ENCODE results near the gene SCFD2. TPM values are rescaled to one million over a fixed set of nuclear protein-coding genes. Genes with fewer than 3 reads are reported as not detected.

Gene SCFD2
- total and polyA plus RNA-seq, 9 donors = 9.4 to 14.8 (median 11.3) TPM

- DNase-seq = no peak
- Histone ChIP-seq H3K27me3 (ENCODE audit: control insufficient read depth, insufficient read depth, low read length) (peaks cover 13% of the 10 kb centered on the region), H3K4me1 (ENCODE audit: control insufficient read depth, insufficient read depth, low read length) (peaks cover 7% of the 10 kb centered on the region), H3K4me3 (ENCODE audit: low read length) (no peak overlapping the region), H3K27ac (ENCODE audit: low read length) (no peak overlapping the region), H3K9me3 (replicated peaks; ENCODE audit: control insufficient read depth, low read depth, low read length) (no peaks in the 10 kb centered on the region), H3K36me3 (ENCODE audit: control insufficient read depth, insufficient read depth, low read length) (no peaks in the 10 kb centered on the region)
- WGBS (ENCODE audit: insufficient coverage) = no CpG with 5 or more reads among the region's 2 CpGs
These were observed 1.9 kb upstream of the SCFD2 start for GRCh38 chr4:53367721-53368120.

GRCh38 chr4:53366301-53366716 is 448 bp upstream of the SCFD2 start:
- Histone ChIP-seq H3K36me3 (ENCODE audit: control insufficient read depth, insufficient read depth, low read length) (peaks cover 3% of the 10 kb centered on the region), H3K27ac (ENCODE audit: low read length) (peak overlapping the region; percentile 74), H3K4me1 (ENCODE audit: control insufficient read depth, insufficient read depth, low read length) (peaks cover 8% of the 10 kb centered on the region), H3K4me3 (ENCODE audit: low read length) (peak overlapping the region; percentile 86), H3K9me3 (replicated peaks; ENCODE audit: control insufficient read depth, low read depth, low read length) (no peaks in the 10 kb centered on the region), H3K27me3 (ENCODE audit: control insufficient read depth, insufficient read depth, low read length) (peaks cover 7% of the 10 kb centered on the region)
- 39% methylated on average over 4 of the region's 8 CpGs for WGBS (ENCODE audit: insufficient coverage)
- no peak for DNase-seq

- WGBS (ENCODE audit: insufficient coverage) = 0% methylated on average over 6 of the region's 8 CpGs
- Histone ChIP-seq H3K27me3 (ENCODE audit: control insufficient read depth, insufficient read depth, low read length) (peaks cover 7% of the 10 kb centered on the region), H3K36me3 (ENCODE audit: control insufficient read depth, insufficient read depth, low read length) (peaks cover 3% of the 10 kb centered on the region), H3K27ac (ENCODE audit: low read length) (no peak overlapping the region), H3K4me3 (ENCODE audit: low read length) (peak overlapping the region; percentile 86), H3K4me1 (ENCODE audit: control insufficient read depth, insufficient read depth, low read length) (peaks cover 8% of the 10 kb centered on the region), H3K9me3 (replicated peaks; ENCODE audit: control insufficient read depth, low read depth, low read length) (no peaks in the 10 kb centered on the region)
- peak; percentile 9 for DNase-seq
These were observed 758 bp downstream of the SCFD2 start for GRCh38 chr4:53365121-53365485.

- Histone ChIP-seq H3K9me3 (replicated peaks; ENCODE audit: control insufficient read depth, low read depth, low read length) (no peaks in the 10 kb centered on the region), H3K27me3 (ENCODE audit: control insufficient read depth, insufficient read depth, low read length) (peaks cover 2% of the 10 kb centered on the region), H3K36me3 (ENCODE audit: control insufficient read depth, insufficient read depth, low read length) (peaks cover 3% of the 10 kb centered on the region), H3K4me3 (ENCODE audit: low read length) (peak overlapping the region; percentile 86), H3K4me1 (ENCODE audit: control insufficient read depth, insufficient read depth, low read length) (peaks cover 8% of the 10 kb centered on the region), H3K27ac (ENCODE audit: low read length) (no peak overlapping the region)
- no CpG with 5 or more reads among the region's 3 CpGs for WGBS (ENCODE audit: insufficient coverage)
- no peak for DNase-seq
These were observed 1.2 kb downstream of the SCFD2 start for GRCh38 chr4:53364624-53365023.

GRCh38 chr4:53362093-53362492 is 3.8 kb downstream of the SCFD2 start:
- no peaks in the 10 kb centered on the region for H3K9me3 ChIP-seq (replicated peaks; ENCODE audit: control insufficient read depth, low read depth, low read length)
- H3K27ac ChIP-seq (ENCODE audit: low read length) = no peak overlapping the region
- no peak overlapping the region for H3K4me3 ChIP-seq (ENCODE audit: low read length)
- peaks cover 3% of the 10 kb centered on the region for H3K36me3 ChIP-seq (ENCODE audit: control insufficient read depth, insufficient read depth, low read length)
- DNase-seq = no peak
- 87% methylated on average over 1 of the region's 1 CpG for WGBS (ENCODE audit: insufficient coverage)
- no peaks in the 10 kb centered on the region for H3K27me3 ChIP-seq (ENCODE audit: control insufficient read depth, insufficient read depth, low read length)
- peaks cover 8% of the 10 kb centered on the region for H3K4me1 ChIP-seq (ENCODE audit: control insufficient read depth, insufficient read depth, low read length)

GRCh38 chr4:53361451-53361850 is 4.4 kb downstream of the SCFD2 start:
- Histone ChIP-seq H3K27me3 (ENCODE audit: control insufficient read depth, insufficient read depth, low read length) (no peaks in the 10 kb centered on the region), H3K27ac (ENCODE audit: low read length) (no peak overlapping the region), H3K9me3 (replicated peaks; ENCODE audit: control insufficient read depth, low read depth, low read length) (no peaks in the 10 kb centered on the region), H3K4me1 (ENCODE audit: control insufficient read depth, insufficient read depth, low read length) (peaks cover 8% of the 10 kb centered on the region), H3K4me3 (ENCODE audit: low read length) (no peak overlapping the region), H3K36me3 (ENCODE audit: control insufficient read depth, insufficient read depth, low read length) (peaks cover 3% of the 10 kb centered on the region)
- WGBS (ENCODE audit: insufficient coverage) = no CpG with 5 or more reads among the region's 3 CpGs
- DNase-seq = no peak

GRCh38 chr4:53355930-53356521 is 9.8 kb downstream of the SCFD2 start:
- H3K36me3 ChIP-seq (ENCODE audit: control insufficient read depth, insufficient read depth, low read length) = peaks cover 5% of the 10 kb centered on the region
- H3K4me1 ChIP-seq (ENCODE audit: control insufficient read depth, insufficient read depth, low read length) = no peaks in the 10 kb centered on the region
- DNase-seq = no peak
- no peaks in the 10 kb centered on the region for H3K9me3 ChIP-seq (replicated peaks; ENCODE audit: control insufficient read depth, low read depth, low read length)
- no peak overlapping the region for H3K4me3 ChIP-seq (ENCODE audit: low read length)
- H3K27me3 ChIP-seq (ENCODE audit: control insufficient read depth, insufficient read depth, low read length) = no peaks in the 10 kb centered on the region
- H3K27ac ChIP-seq (ENCODE audit: low read length) = no peak overlapping the region

- no peaks in the 10 kb centered on the region for H3K27me3 ChIP-seq (ENCODE audit: control insufficient read depth, insufficient read depth, low read length)
- H3K9me3 ChIP-seq (replicated peaks; ENCODE audit: control insufficient read depth, low read depth, low read length) = no peaks in the 10 kb centered on the region
- no peak overlapping the region for H3K4me3 ChIP-seq (ENCODE audit: low read length)
- DNase-seq = no peak
- H3K27ac ChIP-seq (ENCODE audit: low read length) = no peak overlapping the region
- WGBS (ENCODE audit: insufficient coverage) = 97% methylated on average over 25 of the region's 32 CpGs
- H3K36me3 ChIP-seq (ENCODE audit: control insufficient read depth, insufficient read depth, low read length) = peaks cover 5% of the 10 kb centered on the region
- no peaks in the 10 kb centered on the region for H3K4me1 ChIP-seq (ENCODE audit: control insufficient read depth, insufficient read depth, low read length)
These were observed 11.7 kb downstream of the SCFD2 start for GRCh38 chr4:53354012-53354722.

GRCh38 chr4:53349091-53349491 is 16.8 kb downstream of the SCFD2 start:
- peaks cover 2% of the 10 kb centered on the region for H3K9me3 ChIP-seq (replicated peaks; ENCODE audit: control insufficient read depth, low read depth, low read length)
- DNase-seq = peak; percentile 90

GRCh38 chr4:53348046-53348445 is 17.8 kb downstream of the SCFD2 start:
- Histone ChIP-seq H3K4me3 (ENCODE audit: low read length) (no peak overlapping the region), H3K36me3 (ENCODE audit: control insufficient read depth, insufficient read depth, low read length) (no peaks in the 10 kb centered on the region), H3K4me1 (ENCODE audit: control insufficient read depth, insufficient read depth, low read length) (no peaks in the 10 kb centered on the region), H3K27me3 (ENCODE audit: control insufficient read depth, insufficient read depth, low read length) (no peaks in the 10 kb centered on the region), H3K9me3 (replicated peaks; ENCODE audit: control insufficient read depth, low read depth, low read length) (peaks cover 2% of the 10 kb centered on the region), H3K27ac (ENCODE audit: low read length) (no peak overlapping the region)
- no CpG with 5 or more reads among the region's 1 CpG for WGBS (ENCODE audit: insufficient coverage)
- DNase-seq = peak; percentile 24

More at GRCh38 chr4:53349091-53349491, 16.8 kb downstream of the SCFD2 start:
- Histone ChIP-seq H3K4me1 (ENCODE audit: control insufficient read depth, insufficient read depth, low read length) (no peaks in the 10 kb centered on the region), H3K4me3 (ENCODE audit: low read length) (no peak overlapping the region), H3K36me3 (ENCODE audit: control insufficient read depth, insufficient read depth, low read length) (peaks cover 4% of the 10 kb centered on the region), H3K27ac (ENCODE audit: low read length) (no peak overlapping the region), H3K27me3 (ENCODE audit: control insufficient read depth, insufficient read depth, low read length) (no peaks in the 10 kb centered on the region)
- 67% methylated on average over 1 of the region's 4 CpGs for WGBS (ENCODE audit: insufficient coverage)

Data from muscle of leg (tissue), 11 donors.